Esophagus muscularis mucosa (tissue), 4 donors: ENCODE results near the gene VMAC. TPM values are rescaled to one million over a fixed set of nuclear protein-coding genes. Genes with fewer than 3 reads are reported as not detected.

Source experiments
- DNase-seq: peaks from one replicate; pipeline ENCODE4 v3.0.0-alpha.2; 2017; ENCODE audit errors: extremely low spot score
- H3K27ac ChIP-seq, 4 donors: fragments of 200-600 bp; sonication (generic); replicated peaks in 1 of 4; 1 replicate in 3 of 4; 2 replicates in 1 of 4; pipeline ENCODE4 v1.5.1; 2016 to 2019; ENCODE audit warnings: mild to moderate bottlenecking in 1 of 4
- H3K27me3 ChIP-seq, 4 donors: fragments of 200-600 bp; sonication (generic); one replicate each; pipeline versions ENCODE4 v1.5.1 to v1.6.0; 2016 to 2019
- H3K36me3 ChIP-seq, 4 donors: fragments of 200-600 bp; sonication (generic); one replicate each; pipeline ENCODE4 v1.5.1; 2016 to 2019
- H3K4me1 ChIP-seq, 4 donors: fragments of 200-600 bp; sonication (generic); one replicate each; pipeline ENCODE4 v1.5.1; 2016 to 2019
- H3K4me3 ChIP-seq, 4 donors: fragments of 200-600 bp; sonication (generic); 1 replicate in 2 of 4; 2 replicates in 2 of 4; pipeline ENCODE4 v1.5.1; 2016 to 2019; ENCODE audit warnings: mild to moderate bottlenecking in 4 of 4, moderate library complexity in 1 of 4
- H3K9me3 ChIP-seq, 4 donors: fragments of 200-600 bp; sonication (generic); 1 replicate in 3 of 4; 2 replicates in 1 of 4; pipeline ENCODE4 v1.5.1; 2016 to 2019
- CTCF ChIP-seq, 3 experiments: fragments of 200-600 bp in 2 of 3; fragments of 450-650 bp in 1 of 3; sonication (generic) in 2 of 3; IDR thresholded peaks; one replicate each; pipeline ENCODE4 v1.5.1; 2017 to 2019; ENCODE audit warnings: antibody characterized with exemption in 3 of 3, mild to moderate bottlenecking in 2 of 3, moderate library complexity in 1 of 3
- EP300 ChIP-seq: sonication (generic); formaldehyde crosslinking; IDR thresholded peaks from one replicate; pipeline ENCODE4 v1.6.1; 2017; ENCODE audit warnings: antibody characterized with exemption
- POLR2A ChIP-seq: fragments of 450-650 bp; IDR thresholded peaks from one replicate; pipeline ENCODE4 v1.6.1; 2017; ENCODE audit warnings: antibody characterized with exemption, moderate library complexity, mild to moderate bottlenecking, low read depth
- POLR2AphosphoS5 ChIP-seq, 2 donors: sonication (generic); formaldehyde crosslinking; IDR thresholded peaks; one replicate each; pipeline ENCODE4 v1.6.1; 2017; ENCODE audit warnings: antibody characterized with exemption in 2 of 2
- WGBS: methylation state at CpG from one replicate; pipeline ENCODE4 v1.1.5; 2018; 5-methylcytosine and 5-hydroxymethylcytosine counted together
- intact Hi-C: fragments of 100-400 bp; cut with DNase I; formaldehyde crosslinking; loops from one replicate; pipeline ENCODE4 v1.15.1; 2023
- total RNA-seq, 4 donors: library from RNA; depleted of rRNA; stranded (reverse); fragments of >200 nt; gene quantifications; one replicate each; pipeline versions ENCODE4 v1.1.0 to v1.2.1, GENCODE V29; 2016

VMAC gene
- total RNA-seq, 4 donors from 2014 or later, result 5.0 to 12.5 (median 7.6) TPM

DNA sequence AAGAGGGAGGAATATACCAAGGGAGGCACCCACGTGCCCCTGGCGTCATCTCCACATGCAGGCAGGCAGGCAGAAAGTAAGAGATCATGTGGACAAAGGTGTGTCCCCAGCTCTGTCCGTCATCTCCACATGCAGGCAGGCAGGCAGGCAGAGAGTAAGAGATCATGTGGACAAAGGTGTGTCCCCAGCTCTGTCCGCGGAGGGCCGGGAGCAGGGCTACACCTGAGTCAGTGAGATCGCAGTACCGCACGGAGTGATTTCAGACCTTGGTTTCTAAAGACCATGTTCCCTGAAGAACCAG is 31.6 kb downstream of the VMAC start:
- Histone ChIP-seq H3K4me1 (peaks cover 34 to 61% (median 54%) of the 10 kb centered on the region in 4 donors), H3K36me3 (peaks cover 16 to 84% (median 64%) of the 10 kb centered on the region in 4 donors), H3K27me3 (no peaks in the 10 kb centered on the region), H3K27ac (peak overlapping the region in 3 of 4 donors; percentile 53 to 72 (median 63)), H3K4me3 (no peak overlapping the region), H3K9me3 (no peaks in the 10 kb centered on the region)
- TF ChIP-seq CTCF (IDR thresholded peaks at IDR 0.05), result no peak
- TF ChIP-seq POLR2A, result no peak
- no peak for TF ChIP-seq POLR2AphosphoS5 (IDR thresholded peaks at IDR 0.05)
- no peak for TF ChIP-seq EP300
- WGBS, result 92% methylated on average over 9 of the region's 9 CpGs
- intact Hi-C loops, result no loop called here
- no peak for DNase-seq

GRCh38 chr19:5937550-5937949 is 32.9 kb downstream of the VMAC start:
- no peaks in the 10 kb centered on the region for H3K27me3 ChIP-seq
- no peak overlapping the region for H3K27ac ChIP-seq
- H3K4me1 ChIP-seq, result peaks cover 42 to 68% (median 60%) of the 10 kb centered on the region in 4 donors
- peaks cover 10 to 73% (median 56%) of the 10 kb centered on the region in 4 donors for H3K36me3 ChIP-seq
- no peak for DNase-seq
- intact Hi-C loops, result no loop called here
- H3K9me3 ChIP-seq, result no peaks in the 10 kb centered on the region
- no peak overlapping the region for H3K4me3 ChIP-seq
- TF ChIP-seq CTCF (IDR thresholded peaks at IDR 0.05) (no peak), POLR2AphosphoS5 (IDR thresholded peaks at IDR 0.05) (no peak), POLR2A (no peak), EP300 (no peak)
- 79% methylated on average over 9 of the region's 10 CpGs for WGBS

DNA sequence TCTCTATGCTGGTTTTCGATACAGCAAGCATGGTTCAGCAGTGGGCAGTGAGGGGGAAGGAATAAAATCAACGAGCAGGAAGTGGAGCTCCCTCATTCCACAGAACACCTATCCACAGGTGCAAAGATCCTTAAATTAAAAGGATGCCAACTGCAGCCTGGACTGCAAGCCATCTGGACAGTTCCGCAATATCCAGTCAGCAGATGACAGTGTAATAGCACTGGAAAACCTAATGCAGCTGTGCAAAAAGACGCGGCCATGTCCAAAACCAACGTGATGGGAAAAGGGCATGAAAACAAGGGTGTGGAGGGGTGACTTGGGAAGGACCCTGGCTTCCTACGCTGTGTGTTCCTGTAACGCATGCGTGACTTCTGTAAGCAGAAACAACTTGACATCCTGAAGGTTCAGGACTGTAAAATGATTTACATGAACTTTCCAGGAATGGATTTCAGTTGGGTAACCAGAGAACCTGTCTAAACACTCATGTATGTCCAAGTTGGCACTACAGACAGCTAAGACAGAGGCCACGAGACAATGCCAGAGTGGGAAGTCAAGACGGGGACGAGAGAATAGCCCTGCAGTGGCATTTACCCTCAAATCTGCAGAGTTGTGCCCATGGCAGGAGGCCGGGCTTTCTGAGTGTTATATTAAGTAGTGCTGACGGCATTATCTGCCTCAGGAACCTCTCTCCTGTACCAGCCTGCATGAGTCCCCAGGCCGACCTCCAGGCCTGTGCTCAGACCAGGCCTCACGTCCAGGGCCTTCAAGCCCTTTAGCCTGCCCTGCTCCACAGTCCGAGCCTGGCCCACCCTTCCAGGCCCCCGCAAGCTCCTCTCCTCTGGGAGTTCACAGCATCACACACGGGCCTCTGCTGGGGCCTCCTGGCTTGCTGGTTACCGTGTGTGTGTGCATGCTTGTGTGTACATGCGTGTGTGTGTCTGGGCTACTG is 35.9 kb downstream of the VMAC start:
- no peak for DNase-seq
- H3K27ac ChIP-seq, result peak overlapping the region in 1 of 4 donors; percentile 67
- no peaks in the 10 kb centered on the region for H3K27me3 ChIP-seq
- peaks cover 10 to 55% (median 46%) of the 10 kb centered on the region in 4 donors for H3K36me3 ChIP-seq
- no peak overlapping the region for H3K4me3 ChIP-seq
- intact Hi-C loops, result no loop called here
- TF ChIP-seq POLR2AphosphoS5 (IDR thresholded peaks at IDR 0.05) (no peak), EP300 (no peak), CTCF (IDR thresholded peaks at IDR 0.05) (no peak), POLR2A (no peak)
- H3K9me3 ChIP-seq, result no peaks in the 10 kb centered on the region
- WGBS, result 84% methylated on average over 21 of the region's 21 CpGs
- H3K4me1 ChIP-seq, result peaks cover 32 to 66% (median 55%) of the 10 kb centered on the region in 4 donors

DNA sequence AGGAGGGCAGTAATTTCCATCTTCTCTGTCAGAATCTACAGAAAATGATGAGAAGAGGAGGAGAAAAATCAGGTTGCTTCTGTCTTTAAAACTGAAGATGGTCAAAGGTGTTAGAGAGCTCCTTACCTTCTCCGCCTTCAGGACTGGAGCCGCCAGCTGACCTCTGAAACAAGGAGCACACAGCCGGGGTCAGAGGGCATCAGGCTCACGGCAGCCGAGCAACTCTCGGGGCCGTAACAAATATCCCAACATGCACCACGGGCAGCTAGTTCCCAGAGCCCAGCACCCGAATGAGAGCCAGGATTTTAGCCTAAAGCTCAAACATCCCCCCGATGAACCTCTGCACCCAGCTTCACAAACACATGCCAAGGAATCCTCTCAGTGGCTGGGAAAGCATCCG is 37.0 kb downstream of the VMAC start:
- no peak overlapping the region for H3K4me3 ChIP-seq
- DNase-seq, result no peak
- no peaks in the 10 kb centered on the region for H3K27me3 ChIP-seq
- no peaks in the 10 kb centered on the region for H3K9me3 ChIP-seq
- H3K27ac ChIP-seq, result peak overlapping the region; percentile 54 to 73 (median 64)
- TF ChIP-seq EP300 (no peak), CTCF (IDR thresholded peaks at IDR 0.05) (no peak), POLR2A (no peak), POLR2AphosphoS5 (IDR thresholded peaks at IDR 0.05) (no peak)
- H3K36me3 ChIP-seq, result peaks cover 10 to 44% (median 38%) of the 10 kb centered on the region in 4 donors
- H3K4me1 ChIP-seq, result peaks cover 28 to 66% (median 54%) of the 10 kb centered on the region in 4 donors
- intact Hi-C loops, result no loop called here
- 60% methylated on average over 10 of the region's 11 CpGs for WGBS
